Endothelial cell (in vitro differentiated cells): Measurements from ENCODE around the gene FAM117A. TPM values are rescaled to one million over a fixed set of nuclear protein-coding genes. Genes with fewer than 3 reads are reported as not detected.

ENCODE experiments used
- DNase-seq: peaks from one replicate; pipeline ENCODE4 v3.0.0; 2021; ENCODE audit warnings: low spot score
- H3K27ac Mint-ChIP-seq: one replicate; pipeline ENCODE4 v1.8.0; 2021; ENCODE audit warnings: mixed read lengths, inconsistent platforms; ENCODE audit not compliant: unreplicated experiment
- H3K27me3 Mint-ChIP-seq: one replicate; pipeline ENCODE4 v1.8.0; 2021; ENCODE audit warnings: mild to moderate bottlenecking, moderate library complexity, mixed read lengths, inconsistent platforms; ENCODE audit not compliant: unreplicated experiment
- H3K36me3 Mint-ChIP-seq: one replicate; pipeline ENCODE4 v1.8.0; 2021; ENCODE audit warnings: mild to moderate bottlenecking, low read depth, mixed read lengths, inconsistent platforms; ENCODE audit not compliant: unreplicated experiment
- H3K4me1 Mint-ChIP-seq: one replicate; pipeline ENCODE4 v1.8.0; 2021; ENCODE audit warnings: mild to moderate bottlenecking, mixed read lengths, inconsistent platforms; ENCODE audit not compliant: unreplicated experiment
- H3K4me3 Mint-ChIP-seq: one replicate; pipeline ENCODE4 v1.8.0; 2021; ENCODE audit warnings: mild to moderate bottlenecking, mixed read lengths, inconsistent platforms; ENCODE audit not compliant: unreplicated experiment
- H3K9me3 Mint-ChIP-seq: one replicate; pipeline ENCODE4 v1.8.0; 2021; ENCODE audit warnings: mixed read lengths, inconsistent platforms; ENCODE audit not compliant: unreplicated experiment
- CTCF ChIP-seq: fragments of 200-600 bp; sonication (generic); IDR thresholded peaks from one replicate; pipeline ENCODE4 v1.5.0; 2021; ENCODE audit warnings: antibody characterized with exemption; ENCODE audit not compliant: unreplicated experiment
- total RNA-seq: library from RNA; stranded (reverse); fragmentation: NEBNext Ultra II Directional; extraction: Animal tissue kit (Norgen Biotek cat#: 25700); gene quantifications from one replicate; pipeline ENCODE4 v1.2.1, GENCODE V29; 2021; ENCODE audit not compliant: unreplicated experiment

The FAM117A gene
- total RNA-seq, 1 donor from 2014 or later = 9.2 TPM

GRCh38 chr17:49717371-49717861 is 46.5 kb downstream of the FAM117A start:
- Mint-ChIP-seq H3K4me1 (no peaks in the 10 kb centered on the region), H3K4me3 (no peak overlapping the region), H3K27me3 (peaks cover 2% of the 10 kb centered on the region), H3K9me3 (no peaks in the 10 kb centered on the region), H3K27ac (no peak overlapping the region), H3K36me3 (peaks cover 7% of the 10 kb centered on the region)
- no peak for TF ChIP-seq CTCF
- no peak for DNase-seq

- DNase-seq = no peak
- H3K4me3 Mint-ChIP-seq = no peak overlapping the region
- H3K9me3 Mint-ChIP-seq = no peaks in the 10 kb centered on the region
- H3K27ac Mint-ChIP-seq = no peak overlapping the region
- H3K27me3 Mint-ChIP-seq = peaks cover 2% of the 10 kb centered on the region
- TF ChIP-seq CTCF = no peak
- peaks cover 7% of the 10 kb centered on the region for H3K36me3 Mint-ChIP-seq
- no peaks in the 10 kb centered on the region for H3K4me1 Mint-ChIP-seq
These were observed 47.1 kb downstream of the FAM117A start for GRCh38 chr17:49716668-49717364.

- no peak for TF ChIP-seq CTCF
- Mint-ChIP-seq H3K4me3 (no peak overlapping the region), H3K27ac (no peak overlapping the region), H3K36me3 (peaks cover 4% of the 10 kb centered on the region), H3K27me3 (peaks cover 2% of the 10 kb centered on the region), H3K4me1 (peaks cover 5% of the 10 kb centered on the region), H3K9me3 (no peaks in the 10 kb centered on the region)
- DNase-seq = no peak
These were observed 48.1 kb downstream of the FAM117A start for GRCh38 chr17:49715717-49716279.

GRCh38 chr17:49715216-49715615 is 48.7 kb downstream of the FAM117A start:
- no peak overlapping the region for H3K4me3 Mint-ChIP-seq
- H3K4me1 Mint-ChIP-seq = peaks cover 5% of the 10 kb centered on the region
- no peak for TF ChIP-seq CTCF
- no peak for DNase-seq
- peaks cover 2% of the 10 kb centered on the region for H3K27me3 Mint-ChIP-seq
- H3K36me3 Mint-ChIP-seq = peaks cover 5% of the 10 kb centered on the region
- H3K27ac Mint-ChIP-seq = no peak overlapping the region
- no peaks in the 10 kb centered on the region for H3K9me3 Mint-ChIP-seq

GRCh38 chr17:49708515-49709183 is 55.3 kb downstream of the FAM117A start:
- Mint-ChIP-seq H3K4me3 (peak overlapping the region; percentile 94), H3K36me3 (peaks cover 19% of the 10 kb centered on the region)
- DNase-seq = no peak

More at GRCh38 chr17:49708515-49709183, 55.3 kb downstream of the FAM117A start:
- no peaks in the 10 kb centered on the region for H3K9me3 Mint-ChIP-seq
- no peak for TF ChIP-seq CTCF
- peaks cover 25% of the 10 kb centered on the region for H3K4me1 Mint-ChIP-seq
- H3K27ac Mint-ChIP-seq = peak overlapping the region; percentile 49
- H3K27me3 Mint-ChIP-seq = peaks cover 2% of the 10 kb centered on the region
